ENCODE measurements around the gene RNF38. TPM values are rescaled to one million over a fixed set of nuclear protein-coding genes. Genes with fewer than 3 reads are reported as not detected.

Gene RNF38
- total RNA-seq, 1 donor from 2014 or later = 30.2 TPM

DNA sequence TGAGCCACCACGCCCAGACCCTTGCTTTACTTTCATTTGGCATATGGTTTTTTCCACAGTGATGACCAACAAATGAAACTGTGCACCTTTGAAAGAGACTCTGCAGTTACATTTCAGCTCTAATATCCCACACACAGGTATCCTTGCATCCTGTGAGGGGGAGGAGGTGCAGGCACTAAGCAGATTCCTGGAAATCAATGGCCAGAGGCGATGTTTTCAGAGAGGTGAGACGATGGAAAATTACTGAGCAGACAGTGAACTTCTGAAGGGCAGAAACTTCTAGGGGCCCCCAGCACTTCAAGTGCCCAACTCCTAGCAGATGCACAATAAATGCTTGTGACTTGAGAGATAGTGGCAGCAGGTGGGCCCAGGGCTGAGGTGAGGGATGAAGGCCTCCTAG, 112.0 kb downstream of the RNF38 start:
- Mint-ChIP-seq H3K27ac (ENCODE audit: unreplicated experiment) (no peak overlapping the region), H3K9me3 (ENCODE audit: unreplicated experiment) (no peaks in the 10 kb centered on the region), H3K27me3 (ENCODE audit: unreplicated experiment) (no peaks in the 10 kb centered on the region), H3K4me3 (ENCODE audit: unreplicated experiment) (no peak overlapping the region), H3K36me3 (ENCODE audit: unreplicated experiment) (no peaks in the 10 kb centered on the region), H3K4me1 (ENCODE audit: unreplicated experiment) (peaks cover 1% of the 10 kb centered on the region)
- no peak for TF ChIP-seq CTCF (IDR thresholded peaks at IDR 0.05)
- DNase-seq (ENCODE audit: extremely low spot score, unreplicated experiment) = no peak

Other genes starting within 250 kb of the RNF38 start
- gene CCIN, start 230.9 kb downstream of the RNF38 start, total RNA-seq = not detected in 2 replicates
- 260 and 281 TPM in 2 replicates for gene CLTA, start 209.3 kb downstream of the RNF38 start, total RNA-seq
- 16.5 and 16.9 TPM in 2 replicates for gene GNE, start 141.8 kb downstream of the RNF38 start, total RNA-seq
- 11.0 and 12.5 TPM in 2 replicates for gene MELK, start 172.6 kb upstream of the RNF38 start, total RNA-seq

Measured in osteocyte (in vitro differentiated cells).